HTR-8/SVneo (cell line): Measurements from ENCODE around the gene VRK3.
"Not testable (repeated sequence)": the region's sequence is repeated elsewhere in the genome, so short reads cannot be mapped to it uniquely, and the experiment has no call there.

Source experiments
- DNase-seq: peaks from one replicate; pipeline ENCODE4 v3.0.0; 2011; ENCODE audit warnings: low spot score, mixed read lengths; ENCODE audit not compliant: insufficient read length
- FAIRE-seq: peaks from 2 replicates; lab custom pipeline; 2011; peaks lifted over from hg19 to GRCh38; lab: Jason Lieb, UNC

VRK3 gene

DNA sequence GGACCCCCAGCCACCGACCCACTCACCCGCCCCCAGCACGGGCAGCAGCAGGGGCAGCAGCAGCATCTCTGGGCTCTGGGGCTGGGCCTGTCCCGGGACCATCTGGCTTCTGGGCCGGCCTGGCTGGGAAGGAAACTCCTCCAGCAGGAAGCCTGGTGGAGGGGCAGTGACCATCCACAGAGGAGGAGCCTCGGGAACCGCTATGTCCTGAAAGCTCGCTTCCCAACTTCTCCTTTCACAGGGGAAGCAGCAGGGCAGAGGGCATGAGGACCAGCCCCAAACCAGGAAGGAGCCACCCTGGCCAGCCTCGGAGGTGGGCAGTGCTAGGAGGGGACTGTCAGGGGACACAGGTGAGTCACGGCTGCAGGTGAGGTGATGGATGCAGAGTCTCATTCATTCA is 64.2 kb downstream of the VRK3 start, which contains the start of gene SIGLEC11:
Gene SIGLEC11 (minus strand): TSS at position 193 of the 400 bp plus-strand sequence. CDS start 91 bp downstream, at position 102.
- not testable (repeated sequence) for FAIRE-seq, DNase-seq

DNA sequence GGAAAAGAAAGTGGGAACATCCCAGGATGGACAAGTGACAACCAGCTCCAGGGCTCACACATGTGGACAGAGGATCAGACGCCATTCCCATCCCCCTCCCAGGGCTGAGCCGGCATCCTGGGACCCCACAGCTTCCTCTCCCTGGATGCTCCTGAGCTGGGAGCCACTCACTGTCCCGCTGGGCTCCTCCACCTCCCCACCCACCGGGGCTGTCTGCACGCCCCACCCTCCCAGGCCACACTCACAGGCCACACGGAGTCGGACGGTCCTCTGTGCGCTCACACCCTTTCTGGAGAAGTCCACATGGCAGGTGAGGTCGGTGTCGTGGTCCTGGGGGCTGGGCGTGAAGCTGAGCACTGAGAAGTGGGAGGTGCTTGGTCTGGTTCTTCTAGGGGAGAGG is 65.3 kb downstream of the VRK3 start:
- not testable (repeated sequence) for DNase-seq, FAIRE-seq

DNA sequence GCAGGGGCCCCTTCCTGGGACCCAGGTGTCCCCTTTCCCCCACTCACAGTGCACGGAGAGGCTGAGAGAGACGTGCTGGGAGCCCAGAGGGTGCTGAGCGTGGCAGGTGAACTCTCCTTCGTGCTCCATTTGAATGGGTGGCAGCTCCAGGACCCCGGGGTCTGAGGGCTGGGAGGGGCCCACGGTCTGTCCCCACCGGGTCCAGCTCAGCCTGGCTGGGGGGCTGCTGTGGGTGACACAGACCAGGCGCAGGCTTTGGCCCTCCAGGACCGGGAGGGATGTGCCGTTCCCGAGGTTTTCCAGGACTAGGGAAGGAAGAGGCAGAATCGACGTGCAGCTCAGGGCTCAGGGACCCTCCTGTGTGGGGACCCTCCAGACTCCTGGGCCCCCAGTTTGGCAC is 66.6 kb downstream of the VRK3 start:
- not testable (repeated sequence) for FAIRE-seq, DNase-seq

DNA sequence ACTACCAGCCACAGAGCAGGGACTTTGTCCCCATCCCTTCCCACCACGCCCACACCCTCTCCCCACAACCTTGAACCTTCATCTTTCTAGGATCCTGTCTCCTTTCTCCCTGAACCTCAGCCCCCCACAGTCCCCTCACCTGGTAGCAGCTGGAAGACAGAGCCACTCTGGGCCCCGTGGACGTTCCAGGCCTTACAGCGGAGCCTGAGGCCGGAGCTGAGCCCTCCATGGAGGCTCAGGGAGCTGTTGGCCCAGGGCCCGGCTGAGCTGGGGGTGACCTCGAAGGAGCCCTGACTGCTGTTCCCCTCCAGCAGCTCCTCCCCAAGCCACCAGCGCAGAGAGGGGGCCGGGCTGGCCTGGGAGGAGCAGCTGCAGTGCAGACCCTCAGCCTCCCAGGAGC is 67.0 kb downstream of the VRK3 start:
- DNase-seq, FAIRE-seq: not testable (repeated sequence)

DNA sequence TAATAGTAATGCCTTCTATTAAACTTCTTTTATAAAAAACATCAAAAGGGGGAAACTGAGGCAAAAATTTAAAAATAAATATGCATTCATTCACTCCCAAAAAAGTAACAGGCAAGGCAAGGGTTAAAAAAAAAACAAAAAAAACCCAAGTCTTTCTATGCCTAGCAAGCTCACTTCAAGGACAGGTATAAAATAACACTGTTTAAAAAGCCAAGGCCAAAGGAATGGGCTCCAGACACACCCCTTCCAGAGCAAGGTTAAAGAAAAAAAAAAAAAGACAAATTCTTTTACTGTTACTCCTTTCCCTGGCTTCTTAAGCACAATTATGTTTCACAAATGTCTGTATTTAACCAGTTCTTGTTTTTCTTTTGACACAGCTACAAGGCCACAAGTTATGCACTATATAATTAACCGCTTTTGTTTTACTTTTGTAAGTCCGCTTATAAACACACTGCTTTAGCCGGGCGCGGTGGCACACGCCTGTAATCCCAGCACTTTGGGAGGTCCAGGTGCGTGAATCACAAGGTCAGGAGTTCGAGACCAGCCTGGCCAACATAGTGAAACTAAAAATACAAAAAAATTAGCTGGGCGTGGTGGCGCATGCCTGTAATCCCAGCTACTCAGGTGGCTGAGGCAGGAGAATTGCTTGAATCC is 67.8 kb downstream of the VRK3 start:
- DNase-seq = no peak
- FAIRE-seq = no peak

DNA sequence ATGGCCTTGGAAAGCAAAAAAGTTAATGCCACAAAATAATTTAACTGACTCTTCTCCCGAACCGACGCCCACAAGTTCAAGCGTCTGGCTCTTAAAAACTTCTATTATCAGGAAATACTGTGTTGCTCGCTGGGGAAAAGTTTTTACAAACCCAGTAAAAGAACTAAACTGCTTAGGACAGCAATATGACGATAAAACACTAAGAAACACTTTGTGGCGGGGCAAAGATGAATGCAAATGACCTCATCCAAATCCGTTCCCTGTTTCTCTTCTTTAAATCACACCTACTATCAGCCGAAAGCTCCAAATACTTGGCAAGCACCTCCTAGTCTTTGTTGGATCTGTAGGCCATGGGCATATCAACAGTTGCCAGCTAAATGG is 69.1 kb downstream of the VRK3 start:
- FAIRE-seq (no peak), DNase-seq (no peak)

DNA sequence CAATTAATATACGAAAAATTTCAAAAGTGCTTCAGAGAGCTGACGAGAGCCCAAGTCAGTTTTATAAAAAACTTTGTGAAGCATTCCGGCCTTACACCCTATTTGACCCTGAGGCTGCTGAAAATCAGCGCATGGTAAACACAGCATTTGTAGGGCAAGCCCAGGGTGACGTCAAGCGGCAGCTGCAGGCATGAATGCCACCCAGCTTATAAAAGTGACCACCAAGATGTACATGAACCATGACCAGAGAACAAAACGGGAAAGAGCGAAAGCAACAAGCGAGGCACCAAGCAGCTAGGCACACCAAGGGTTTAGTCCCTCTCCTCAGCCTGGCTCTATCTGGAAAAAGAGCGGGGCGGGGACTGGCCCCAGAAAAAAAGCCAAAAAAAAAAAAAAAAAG is 70.2 kb downstream of the VRK3 start:
- FAIRE-seq = no peak
- no peak for DNase-seq

DNA sequence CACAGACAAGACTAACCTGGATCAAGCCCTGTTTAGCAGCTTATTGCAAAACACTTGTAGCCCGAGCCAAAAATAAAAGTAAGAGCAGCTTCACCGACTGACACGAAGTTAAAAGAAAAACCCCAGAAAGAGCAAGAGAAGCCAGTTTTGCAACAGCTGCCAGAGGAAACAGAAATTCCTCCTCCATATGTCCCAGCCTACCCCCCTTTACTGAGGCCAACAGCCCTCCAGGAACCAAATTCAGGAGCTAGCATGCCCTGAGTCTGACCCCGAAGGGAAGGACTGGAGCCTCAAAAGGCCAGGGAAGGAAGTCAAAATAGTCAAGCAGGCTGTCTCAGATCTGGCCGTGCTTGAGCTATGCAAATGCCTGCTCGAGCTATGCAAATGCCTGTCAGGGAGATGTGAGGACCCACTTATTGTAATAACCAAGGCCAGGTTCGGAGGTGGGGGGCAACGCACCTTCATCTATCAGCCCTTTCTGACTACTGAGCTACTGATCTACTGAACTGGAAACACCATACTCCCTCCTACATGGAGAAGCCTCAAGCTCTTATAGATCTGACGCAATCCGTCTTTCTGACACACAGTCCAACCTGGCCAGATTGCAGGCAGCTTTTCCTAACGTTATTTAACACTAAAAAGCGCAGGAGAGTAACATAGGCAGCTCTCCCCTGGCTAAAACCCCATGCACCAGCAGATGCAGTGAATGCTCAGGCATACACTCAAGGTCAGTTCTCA is 70.9 kb downstream of the VRK3 start:
- no peak for DNase-seq
- no peak for FAIRE-seq

DNA sequence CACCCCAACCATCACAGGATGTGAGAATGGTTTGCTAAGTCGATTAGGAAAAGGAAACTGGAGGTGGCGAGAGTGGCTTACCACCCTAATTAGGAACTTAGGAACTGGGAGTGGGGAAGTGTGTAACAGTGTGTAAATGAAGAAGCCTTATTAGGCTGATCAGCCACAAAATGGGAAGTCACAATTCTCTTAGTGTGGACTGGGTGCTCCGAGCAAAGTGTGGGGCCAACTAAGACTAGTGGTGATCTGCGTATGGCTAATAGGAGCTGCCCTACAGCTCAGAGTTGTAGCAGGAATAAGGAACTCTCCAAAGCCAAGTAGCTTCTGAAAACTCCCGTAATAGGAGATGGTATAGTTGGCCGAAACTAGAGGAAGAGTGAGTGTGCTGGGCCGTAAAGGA is 71.8 kb downstream of the VRK3 start:
- no peak for FAIRE-seq

DNA sequence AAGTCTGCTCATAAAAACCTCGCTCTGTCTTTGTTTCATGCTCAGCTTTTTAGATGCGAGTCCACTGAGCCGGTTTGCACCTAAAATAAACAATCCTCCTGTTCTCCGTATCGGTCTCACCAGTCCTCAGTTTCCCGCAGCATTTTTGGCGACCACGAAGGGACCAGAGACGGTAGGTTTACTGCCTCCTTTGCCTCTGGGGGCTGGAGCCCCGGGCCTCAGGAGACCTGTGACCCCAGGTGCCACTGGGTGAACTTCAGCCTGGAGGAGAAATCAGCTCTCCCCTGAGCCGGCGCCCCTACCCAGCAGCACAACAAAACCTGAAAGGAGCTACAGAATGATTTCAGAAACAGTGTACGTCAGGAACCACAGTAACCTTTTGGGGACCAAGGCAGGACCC is 72.3 kb downstream of the VRK3 start:
- FAIRE-seq (no peak), DNase-seq (no peak)

More for the DNA sequence above, 71.8 kb downstream of the VRK3 start:
- DNase-seq = no peak

DNA sequence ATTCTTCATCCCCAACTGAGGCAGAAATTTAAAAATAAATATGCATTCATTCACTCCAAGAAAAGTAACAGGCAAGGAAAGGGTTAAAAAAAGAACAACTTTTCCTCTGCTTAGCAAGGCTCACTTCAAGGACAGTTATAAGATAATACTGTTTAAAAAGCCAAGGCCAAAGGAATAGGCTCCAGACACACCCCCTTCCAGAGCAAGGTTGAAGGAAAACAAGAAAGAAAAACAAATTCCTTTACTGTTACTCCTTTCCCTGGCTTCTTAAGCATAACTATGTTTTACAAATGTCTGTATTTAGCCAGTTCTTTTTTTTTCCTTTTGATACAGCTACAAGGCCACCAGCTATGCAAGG is 72.7 kb downstream of the VRK3 start:
- no peak for DNase-seq
- no peak for FAIRE-seq

DNA sequence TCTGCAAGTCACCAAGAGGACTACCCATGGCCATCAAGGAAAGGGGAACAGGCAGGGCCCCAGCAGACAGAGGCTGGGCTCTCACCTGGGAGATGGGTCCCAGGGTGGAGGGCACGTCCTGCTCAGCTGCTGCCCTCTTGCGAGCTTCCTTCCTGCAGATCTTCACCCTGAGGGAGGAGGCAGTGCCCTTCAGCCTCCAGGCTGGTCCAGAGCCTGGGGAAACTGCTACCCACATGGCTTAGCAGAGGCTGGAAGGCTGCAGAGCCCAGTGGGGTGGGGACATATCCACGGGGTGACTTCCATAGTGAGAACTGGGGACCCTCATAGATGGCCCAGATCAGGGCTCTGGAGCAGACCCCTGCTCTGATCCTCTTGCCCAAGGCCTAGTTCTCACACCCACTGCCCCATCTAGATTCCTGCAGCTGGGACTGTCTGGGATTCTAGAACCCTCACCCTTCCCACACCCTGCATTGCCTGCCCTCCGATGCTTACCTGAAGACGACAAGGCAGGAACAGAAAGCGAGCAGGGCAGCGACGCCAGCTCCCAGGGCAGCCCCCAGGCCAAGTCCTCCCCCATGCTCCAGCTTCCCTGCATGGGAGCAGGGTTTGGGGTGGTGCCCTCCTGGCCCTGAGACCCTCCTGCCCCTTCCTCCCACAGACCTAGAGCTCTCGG is 73.2 kb downstream of the VRK3 start:
- DNase-seq (no peak), FAIRE-seq (no peak)

DNA sequence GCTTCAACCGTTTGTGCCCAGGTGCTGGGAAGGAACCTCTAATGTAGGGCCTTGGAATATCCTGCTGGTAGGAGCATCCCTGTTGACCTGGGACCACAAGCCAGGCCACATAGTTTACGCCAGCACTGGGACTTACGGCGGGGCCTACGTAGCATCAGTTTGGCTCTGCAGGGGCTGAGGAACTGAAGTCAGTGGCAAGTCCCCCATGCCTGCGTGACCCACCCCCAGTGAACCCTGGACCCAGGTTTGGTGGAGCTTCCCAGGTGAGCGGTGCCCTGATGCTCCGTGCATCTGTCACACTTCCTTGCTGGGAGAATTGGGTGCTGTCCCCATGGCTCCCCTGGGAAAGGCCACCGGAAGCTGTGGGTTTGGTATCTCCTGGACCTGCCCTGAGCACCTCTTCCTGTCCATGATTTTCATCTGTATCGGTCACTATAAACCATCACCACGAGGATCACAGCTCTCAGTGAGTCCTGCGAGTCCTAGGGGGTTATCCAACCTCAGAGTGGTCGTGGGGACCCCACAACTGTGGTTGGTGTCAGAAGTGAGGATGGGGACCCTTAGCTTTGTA is 74.1 kb downstream of the VRK3 start:
- FAIRE-seq = no peak
- DNase-seq = no peak

DNA sequence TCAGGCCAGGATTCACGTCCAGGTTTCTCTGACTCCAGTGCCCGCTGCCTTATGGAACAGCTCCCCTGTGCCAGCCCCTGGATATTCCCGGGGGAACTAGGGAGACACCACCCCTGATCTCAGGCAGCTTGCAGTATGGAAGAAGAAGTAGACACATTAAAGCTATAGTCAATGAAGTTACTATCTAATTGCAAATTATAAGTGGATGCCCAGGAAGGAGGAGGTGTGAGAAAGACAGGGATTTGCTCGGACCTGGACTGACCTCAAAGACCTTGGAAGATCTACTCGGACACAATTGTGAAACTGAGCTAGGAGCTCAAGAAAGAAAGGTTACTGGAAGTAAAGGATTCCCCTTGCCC is 74.6 kb downstream of the VRK3 start:
- DNase-seq (no peak), FAIRE-seq (no peak)

DNA sequence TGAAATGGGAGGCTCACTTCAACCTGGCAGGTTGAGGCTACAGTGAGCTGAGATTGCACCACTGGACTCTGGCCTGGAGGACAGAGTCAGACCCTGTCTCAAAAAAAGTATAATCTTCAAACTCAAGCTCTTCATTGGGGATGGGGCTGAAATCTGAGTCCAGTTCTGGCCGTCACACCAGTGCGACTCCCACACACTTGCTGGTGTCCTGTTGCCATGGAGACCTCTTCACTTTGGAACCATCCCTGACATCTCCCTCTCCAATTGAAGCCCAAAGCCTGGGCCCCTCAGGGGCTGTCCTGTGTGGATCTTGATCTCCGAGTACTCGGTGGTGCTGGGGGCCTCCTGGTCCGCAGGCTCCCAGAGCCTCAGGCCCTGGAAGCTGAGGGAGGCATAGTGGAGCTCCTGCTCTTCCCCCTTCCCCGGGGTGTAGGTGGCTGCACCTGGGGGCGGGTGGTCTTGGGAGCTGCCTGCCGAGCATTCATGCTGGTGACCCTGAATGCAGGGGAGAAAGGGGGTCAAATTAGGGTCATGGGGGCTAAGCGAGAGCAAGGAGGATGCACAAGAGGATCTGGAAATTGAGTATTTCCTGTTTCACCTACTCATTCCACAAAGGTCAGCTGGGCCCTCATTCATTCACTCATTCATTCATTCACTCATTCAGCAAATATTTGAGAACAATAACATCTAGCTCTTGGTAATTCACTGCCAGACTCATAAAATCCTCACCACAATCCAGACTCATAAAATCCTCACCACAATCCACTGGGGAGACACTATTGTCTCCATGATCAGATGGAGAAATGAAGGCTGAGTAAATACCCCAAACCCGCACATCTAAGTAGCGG is 75.2 kb downstream of the VRK3 start:
- FAIRE-seq (no peak), DNase-seq (no peak)

DNA sequence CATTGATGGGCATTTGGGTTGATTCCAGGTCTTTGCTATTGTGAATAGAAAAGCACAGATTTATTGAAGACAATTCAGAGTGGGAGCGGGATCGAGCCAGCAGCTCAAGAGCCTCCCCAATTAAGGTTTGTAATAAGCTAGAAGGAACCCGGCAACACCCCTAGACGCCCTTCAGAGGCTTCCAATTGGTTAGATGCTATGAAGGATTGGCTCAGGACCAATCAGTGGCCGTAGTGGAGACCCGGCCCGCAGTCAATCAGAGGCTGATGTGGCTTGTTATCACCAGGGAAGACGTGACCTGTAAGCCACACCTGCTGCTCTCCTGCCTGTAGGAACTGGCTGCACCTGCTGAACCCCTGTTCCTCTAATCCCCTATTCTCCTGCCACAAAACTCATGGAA is 78.8 kb downstream of the VRK3 start:
- no peak for DNase-seq
- no peak for FAIRE-seq

DNA sequence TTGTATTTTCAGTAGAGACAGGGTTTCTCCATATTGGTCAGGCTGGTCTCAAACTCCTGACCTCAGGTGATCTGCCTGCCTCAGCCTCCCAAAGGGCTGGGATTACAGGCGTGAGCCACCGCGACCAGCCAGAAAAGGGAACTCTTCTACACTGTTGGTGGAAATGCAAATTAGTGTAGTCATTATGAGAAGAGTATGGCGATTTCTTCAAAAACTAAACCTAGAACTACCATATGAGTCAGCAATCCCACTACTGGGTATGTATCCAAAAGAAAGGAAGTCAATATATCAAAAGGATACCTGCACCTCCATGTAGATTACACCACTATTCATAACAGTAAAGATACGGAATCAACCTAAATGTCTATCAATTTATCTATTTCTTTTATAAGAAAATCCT is 80.6 kb downstream of the VRK3 start:
- FAIRE-seq = not testable (repeated sequence)

DNA sequence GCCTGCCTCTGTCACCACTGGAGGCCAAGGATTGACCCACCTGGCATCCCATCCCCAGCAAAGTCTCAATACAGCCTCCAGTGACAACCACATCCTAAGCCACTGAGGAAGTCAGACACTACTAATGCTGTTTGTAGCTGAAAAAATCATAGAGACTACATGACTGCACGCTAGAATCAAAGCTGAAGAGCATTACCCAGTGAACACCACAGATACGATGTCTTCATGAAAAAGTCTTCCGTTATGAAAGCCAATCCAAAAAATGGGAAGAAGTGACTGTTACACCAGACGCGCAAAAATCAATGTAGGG is 84.7 kb downstream of the VRK3 start:
- FAIRE-seq (no peak), DNase-seq (no peak)

More for the DNA sequence above, 80.6 kb downstream of the VRK3 start:
- DNase-seq = not testable (repeated sequence)

DNA sequence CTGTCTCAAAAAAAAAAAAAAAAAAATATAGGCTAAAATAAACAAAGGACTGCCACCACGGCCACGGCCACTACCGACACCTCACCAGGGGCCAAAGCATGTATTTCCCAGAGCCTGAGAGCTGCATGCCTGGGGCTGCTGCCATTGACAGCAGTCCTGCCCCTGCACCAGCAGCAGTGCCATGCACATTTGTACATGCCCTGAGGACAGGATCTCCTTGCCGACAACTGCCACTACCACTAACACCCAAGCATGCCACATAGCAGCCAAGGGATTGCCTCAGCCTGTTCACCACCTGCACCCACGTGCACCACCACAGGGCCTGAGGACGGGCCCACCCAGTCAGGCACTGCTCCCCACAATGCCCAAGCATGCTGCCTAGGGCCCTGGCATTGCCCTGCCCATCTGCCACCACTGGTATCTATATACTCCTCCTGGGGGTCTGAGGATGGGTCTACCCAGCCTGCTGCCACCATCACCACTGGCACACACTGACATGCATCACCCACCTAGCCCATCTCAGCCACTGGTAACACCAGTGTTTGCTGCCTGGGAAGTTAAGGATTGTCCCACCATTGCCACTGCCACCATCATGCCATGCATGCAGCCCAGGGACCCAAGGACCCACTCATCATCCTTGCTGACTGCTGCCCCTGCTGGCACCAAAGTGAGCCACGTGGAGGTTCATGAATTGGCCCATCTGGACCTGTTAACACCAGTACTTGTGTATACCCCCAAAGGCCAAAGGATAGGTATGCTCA is 85.3 kb downstream of the VRK3 start:
- no peak for DNase-seq
- no peak for FAIRE-seq

DNA sequence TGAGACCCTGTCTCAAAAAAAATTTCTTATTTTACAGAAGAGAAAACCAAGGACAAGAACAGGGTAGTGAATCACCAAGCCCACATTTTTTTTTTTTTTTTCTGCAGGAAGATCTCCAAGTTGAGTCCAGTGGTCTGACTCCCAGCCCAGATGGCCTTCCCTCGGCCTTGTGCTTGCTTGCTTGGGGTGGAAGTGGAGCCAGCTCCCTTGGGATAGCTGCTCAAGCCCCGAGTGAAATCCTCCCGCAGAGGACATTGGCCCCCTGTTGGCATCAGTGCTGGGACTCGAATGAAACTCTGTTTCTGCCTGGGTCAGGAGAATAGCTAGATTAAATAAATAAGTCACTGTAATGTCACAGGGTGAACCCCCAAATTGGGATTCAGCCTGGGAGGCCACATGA is 86.5 kb downstream of the VRK3 start:
- FAIRE-seq = no peak

More for the DNA sequence above, 86.5 kb downstream of the VRK3 start:
- no peak for DNase-seq
